ENCODE results near the gene PILRB. TPM values are rescaled to one million over a fixed set of nuclear protein-coding genes. Genes with fewer than 3 reads are reported as not detected.

Gene PILRB
- total and polyA plus RNA-seq, 2 of the 13 experiments (the other 11 are each of a cell fraction or from before 2014, with no cell fraction given), result 16.6 to 33.8 TPM

DNA sequence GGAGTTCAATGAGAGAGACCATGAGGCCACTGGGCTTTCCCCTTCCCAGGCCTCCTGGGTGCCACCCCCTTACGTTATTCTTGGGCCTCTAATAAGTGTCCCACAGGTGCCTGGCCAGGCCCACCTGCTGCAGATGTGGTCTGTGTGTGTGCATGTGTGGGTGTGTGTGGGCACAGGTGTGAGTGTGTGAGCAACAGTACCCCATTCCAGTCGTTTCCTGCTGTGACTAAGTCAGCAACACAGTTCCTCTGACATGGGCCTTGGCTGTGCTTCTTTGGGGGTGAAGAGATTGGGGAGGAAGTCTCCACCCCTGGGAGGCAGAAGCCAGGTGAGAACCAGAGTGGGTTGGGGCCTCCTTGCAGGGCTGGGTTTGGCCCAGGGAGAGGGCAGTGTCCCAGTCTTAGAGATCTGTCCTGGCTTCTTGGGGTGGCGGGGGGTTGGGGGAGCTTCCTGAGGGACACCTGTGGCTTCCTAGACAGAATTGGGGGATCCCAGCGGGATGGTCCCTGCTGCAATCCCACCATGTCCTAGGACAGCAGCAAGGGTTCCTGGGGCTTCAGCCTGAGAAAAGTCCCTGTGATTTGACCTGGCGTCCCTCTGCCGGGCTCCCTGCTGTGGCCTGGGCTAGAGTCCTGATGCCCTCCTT is 4.1 kb upstream of the PILRB start (continued):
- TF ChIP-seq HMGXB3 (CRISPR knock-in tag; IDR thresholded peaks at IDR 0.05; ENCODE audit: borderline replicate concordance), result no peak
- no peak for TF ChIP-seq ZFP41 (CRISPR knock-in tag; IDR thresholded peaks at IDR 0.05; ENCODE audit: borderline replicate concordance)
- TF ChIP-seq ZSCAN22 (CRISPR knock-in tag; IDR thresholded peaks at IDR 0.05), result no peak
- TF ChIP-seq CEBPB (IDR thresholded peaks at IDR 0.05; ENCODE audit: borderline replicate concordance, low read depth, low read length), result no peak
- no peak for TF ChIP-seq HNRNPLL (IDR thresholded peaks at IDR 0.05; ENCODE audit: low read depth, low read length, poor library complexity, severe bottlenecking)
- no peak for TF ChIP-seq ZNF564 (CRISPR knock-in tag; IDR thresholded peaks at IDR 0.05)

DNA sequence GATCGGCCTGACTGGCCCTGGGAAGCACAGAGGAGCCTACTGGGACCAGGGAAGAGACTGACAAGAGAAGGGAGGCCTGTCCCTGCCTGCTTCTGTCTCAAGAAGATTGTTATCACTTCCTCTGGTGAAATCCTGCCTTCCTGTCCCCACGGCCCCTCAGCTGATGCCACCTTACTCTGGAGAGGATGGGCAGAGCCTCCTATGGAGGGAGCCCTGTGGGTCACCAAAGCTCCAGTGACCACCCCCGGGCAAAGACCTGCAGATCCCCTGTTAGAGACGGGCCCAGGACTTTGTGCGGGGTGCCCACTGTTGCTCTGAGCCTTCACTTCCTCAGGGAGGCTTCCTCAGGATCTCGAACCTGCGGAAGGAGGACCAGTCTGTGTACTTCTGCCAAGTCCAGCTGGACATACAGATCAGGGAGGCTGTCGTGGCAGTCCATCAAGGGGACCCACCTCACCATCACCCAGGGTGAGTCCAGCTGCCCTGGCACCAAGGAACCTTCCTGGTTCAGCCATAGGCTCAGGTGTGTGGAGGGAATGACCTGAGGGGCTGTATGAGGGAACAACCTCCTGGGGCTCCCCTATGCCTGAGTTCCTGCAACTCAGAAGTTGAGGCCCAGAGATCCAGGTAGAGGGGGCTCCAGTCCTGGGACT is 1.4 kb upstream of the PILRB start:
- no peak for ATAC-seq
- CTCF ChIA-PET (ENCODE audit: low intra/inter-chr PET ratio, low total read pairs), result no interaction called here
- POLR2A ChIA-PET, result no interaction called here
- Histone ChIP-seq H3K4me3 (replicated peaks in 1 of 3; ENCODE audit: insufficient read depth in 1 of 3, low read depth in 2 of 3, low read length in 3 of 3) (no peak overlapping the region), H3K4me2 (ENCODE audit: low read depth, low read length) (no peak overlapping the region), H2AFZ (ENCODE audit: low read length) (no peak overlapping the region), H3K36me3 (replicated peaks in 1 of 2; ENCODE audit: control insufficient read depth in 1 of 2, insufficient read depth in 2 of 2, low read length in 2 of 2) (peaks cover 31 to 80% of the 10 kb centered on the region in 2 experiments), H3K4me1 (ENCODE audit: insufficient read depth, low read length) (no peaks in the 10 kb centered on the region), H3K9ac (ENCODE audit: insufficient read depth, low read depth, low read length) (no peak overlapping the region), H3K27me3 (ENCODE audit: control insufficient read depth in 1 of 2, insufficient read depth in 2 of 2, low read length in 2 of 2) (no peaks in the 10 kb centered on the region), H3K79me2 (ENCODE audit: insufficient read depth, low read length) (no peaks in the 10 kb centered on the region), H3K9me3 (ENCODE audit: low read length) (no peaks in the 10 kb centered on the region), H4K20me1 (ENCODE audit: insufficient read depth, low read length) (no peaks in the 10 kb centered on the region), H3K27ac (ENCODE audit: extremely low read length, insufficient read depth, low read length) (no peak overlapping the region)
- FAIRE-seq, result no peak
- BruUV-seq (replicated peaks), result no TSS peak
- intact Hi-C loops (cut with micrococcal nuclease; ENCODE audit: unreplicated experiment), result no loop called here
- TF ChIP-seq ZNF557 (CRISPR knock-in tag; IDR thresholded peaks at IDR 0.05) (no peak), CEBPZ (IDR thresholded peaks at IDR 0.05; ENCODE audit: low read length) (no peak)
- WGBS (ENCODE audit: low lambda C conversion rate), result 97% methylated on average over 3 of the region's 8 CpGs
- no peak for DNase-seq (ENCODE audit: low spot score)
- in situ Hi-C loops (cut with HindIII; ENCODE audit: extremely low pct_ligation_motif_present, low pct_unique_long_range_greater_than_20kb), result no loop called here
